HG03280 (cell line): ENCODE measurements around the gene RNF224.

Experiments used
- ATAC-seq: cut with Tn5 transposase; IDR thresholded peaks from one replicate; pipeline ENCODE4 v1.9.1; 2021; ENCODE audit warnings: mild to moderate bottlenecking, moderate library complexity; ENCODE audit not compliant: unreplicated experiment

Gene RNF224

DNA sequence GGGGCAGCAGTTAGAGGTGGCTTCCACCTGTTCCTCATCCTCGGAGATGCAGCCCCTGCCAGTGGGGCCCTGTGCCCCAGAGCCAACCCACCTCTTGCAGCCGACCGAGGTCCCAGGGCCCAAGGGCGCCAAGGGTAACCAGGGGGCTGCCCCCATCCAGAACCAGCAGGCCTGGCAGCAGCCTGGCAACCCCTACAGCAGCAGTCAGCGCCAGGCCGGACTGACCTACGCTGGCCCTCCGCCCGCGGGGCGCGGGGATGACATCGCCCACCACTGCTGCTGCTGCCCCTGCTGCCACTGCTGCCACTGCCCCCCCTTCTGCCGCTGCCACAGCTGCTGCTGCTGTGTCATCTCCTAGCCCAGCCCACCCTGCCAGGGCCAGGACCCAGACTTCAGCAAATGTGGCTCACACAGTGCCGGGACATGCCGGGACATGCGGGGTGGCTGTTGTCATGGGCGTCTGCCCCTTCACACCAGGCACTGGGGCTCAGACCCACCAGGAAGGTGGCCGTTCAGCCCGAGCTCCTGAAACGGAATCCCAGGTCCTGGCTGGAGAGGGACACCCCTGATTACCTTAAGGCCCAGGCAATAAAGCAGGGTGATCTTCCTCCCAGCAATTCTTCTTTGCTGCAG, 1.5 kb upstream of the RNF224 start:
- no peak for ATAC-seq

DNA sequence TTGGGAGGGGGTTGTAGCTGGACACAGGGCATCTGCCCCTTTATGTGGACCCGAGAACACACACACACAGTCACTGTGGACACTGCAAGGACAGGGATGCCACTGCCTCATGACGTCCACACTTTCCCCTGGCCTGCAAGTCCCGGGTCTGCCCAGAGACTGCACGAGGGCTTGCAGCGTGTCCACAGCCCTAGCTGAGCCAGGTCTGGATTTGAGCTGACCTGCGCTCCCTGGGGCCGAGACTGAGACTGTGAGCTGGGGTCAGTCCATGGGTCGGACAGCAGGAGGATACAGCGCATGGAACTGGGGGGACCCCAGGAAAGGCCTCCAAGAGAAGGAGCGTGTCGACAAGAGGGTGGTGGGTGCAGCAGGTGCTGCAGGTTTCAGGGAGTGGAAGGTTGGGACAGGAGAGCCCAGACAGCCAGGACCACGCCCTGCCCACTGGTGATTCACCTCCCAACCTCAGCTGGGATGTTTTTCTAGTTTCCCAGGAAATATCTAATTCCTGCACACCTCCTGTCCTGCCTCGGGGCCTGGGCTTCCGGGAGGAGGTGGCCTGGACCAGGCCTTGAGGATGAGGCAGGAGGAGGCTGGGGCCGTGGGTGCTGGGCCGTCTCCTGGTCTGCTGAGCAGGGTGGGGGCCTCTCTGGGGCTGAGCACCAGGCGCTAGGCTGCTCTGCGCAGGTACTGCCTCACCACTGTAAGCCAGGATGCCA, 806 bp upstream of the RNF224 start:
- no peak for ATAC-seq

DNA sequence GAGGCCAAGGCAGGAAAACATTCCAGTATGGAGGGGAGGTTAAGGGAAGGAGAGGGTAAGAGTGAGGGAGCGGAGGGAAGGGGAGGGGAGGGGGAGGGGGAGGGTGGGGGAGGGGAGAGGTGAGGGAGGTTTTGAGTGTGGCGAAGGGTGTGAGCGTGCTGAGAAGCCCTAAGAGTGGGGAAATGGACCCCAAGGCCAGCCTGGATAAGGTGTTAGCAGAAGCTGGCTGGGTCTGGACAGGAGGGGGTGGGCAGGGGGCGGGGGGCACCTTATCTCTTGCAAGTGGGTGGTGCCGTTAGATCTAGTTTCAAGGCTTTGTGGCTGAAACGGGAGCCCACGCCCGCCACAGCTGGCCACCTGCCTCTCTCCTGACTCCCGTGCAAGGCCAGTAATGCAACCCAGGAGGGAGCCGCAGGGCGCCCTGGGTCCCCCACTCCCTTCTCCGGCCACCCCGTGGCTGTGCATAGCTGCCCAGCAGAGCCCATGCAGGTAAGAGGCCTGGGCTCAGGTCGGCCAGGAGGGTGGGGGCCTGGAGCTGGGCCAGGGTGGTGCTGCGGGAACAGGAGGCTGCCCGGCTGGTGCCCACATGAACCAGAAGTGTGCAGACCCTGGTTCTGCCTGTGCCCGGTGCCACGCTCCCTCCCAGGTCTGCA, 677 bp downstream of the RNF224 start:
- ATAC-seq: no peak

DNA sequence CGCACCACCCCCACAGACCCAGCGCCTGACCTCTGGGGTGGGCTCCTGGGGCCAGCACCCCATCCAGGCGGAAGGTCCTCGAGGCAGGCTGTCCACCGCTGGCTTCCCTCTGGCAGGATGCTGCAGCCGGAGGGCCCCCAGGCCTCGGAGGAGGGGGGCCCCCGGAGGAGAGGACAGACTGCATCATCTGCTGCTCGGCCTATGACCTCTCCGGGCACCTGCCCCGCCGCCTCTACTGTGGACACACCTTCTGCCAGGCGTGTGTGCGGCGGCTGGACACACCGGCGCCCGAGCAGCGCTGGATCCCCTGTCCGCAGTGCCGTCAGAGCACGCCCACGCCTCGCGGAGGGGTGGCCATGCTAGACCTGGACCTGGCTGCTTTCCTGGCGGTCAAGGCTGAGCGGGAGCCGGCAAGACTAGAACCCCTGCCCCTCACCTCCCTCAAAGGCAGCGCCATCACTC, 1.2 kb downstream of the RNF224 start:
- no peak for ATAC-seq

- ATAC-seq: no peak
These were observed 1.9 kb downstream of the RNF224 start for GRCh38 chr9:137228968-137229896.

- no peak for ATAC-seq
These were observed 2.8 kb downstream of the RNF224 start for GRCh38 chr9:137229903-137230704.

GRCh38 chr9:137230705-137231371, 3.5 kb downstream of the RNF224 start, which contains the start of gene SLC34A3:
SLC34A3 (plus strand) TSS chr9:137230901; CDS start chr9:137231703, 802 bp downstream.
- no peak for ATAC-seq

DNA sequence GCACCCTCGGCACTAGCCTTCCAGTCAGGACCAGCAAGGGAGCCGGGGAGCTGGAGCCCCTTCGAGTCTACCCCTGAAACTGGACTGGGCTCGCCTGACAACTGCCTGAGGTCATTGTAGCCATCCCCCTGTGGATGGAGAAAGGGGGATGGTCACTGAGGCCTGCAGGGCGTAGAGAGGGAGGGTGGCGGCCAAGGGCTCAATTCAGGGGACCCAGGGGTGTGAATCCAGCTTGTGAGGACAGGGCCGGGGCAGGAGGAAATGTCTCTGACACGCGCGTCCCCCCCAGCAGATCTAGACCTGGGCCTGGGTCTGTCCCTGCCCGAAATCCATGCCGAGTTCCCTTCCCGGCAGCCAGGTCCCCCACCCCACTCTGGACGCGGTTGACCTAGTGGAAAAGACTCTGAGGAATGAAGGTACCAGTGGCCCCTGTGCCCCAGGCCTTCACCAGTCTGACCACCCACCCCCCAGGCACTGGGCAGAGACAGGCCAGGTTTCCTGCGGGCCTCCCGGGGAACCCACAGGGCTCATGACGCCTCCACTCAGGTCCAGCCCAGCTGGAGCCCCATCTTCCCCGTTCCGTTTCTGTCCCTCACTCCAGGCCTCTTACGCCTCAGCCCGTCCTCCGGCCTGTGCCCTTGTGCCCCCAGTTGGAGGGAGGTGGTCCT, 4.2 kb downstream of the RNF224 start:
- ATAC-seq: no peak

DNA sequence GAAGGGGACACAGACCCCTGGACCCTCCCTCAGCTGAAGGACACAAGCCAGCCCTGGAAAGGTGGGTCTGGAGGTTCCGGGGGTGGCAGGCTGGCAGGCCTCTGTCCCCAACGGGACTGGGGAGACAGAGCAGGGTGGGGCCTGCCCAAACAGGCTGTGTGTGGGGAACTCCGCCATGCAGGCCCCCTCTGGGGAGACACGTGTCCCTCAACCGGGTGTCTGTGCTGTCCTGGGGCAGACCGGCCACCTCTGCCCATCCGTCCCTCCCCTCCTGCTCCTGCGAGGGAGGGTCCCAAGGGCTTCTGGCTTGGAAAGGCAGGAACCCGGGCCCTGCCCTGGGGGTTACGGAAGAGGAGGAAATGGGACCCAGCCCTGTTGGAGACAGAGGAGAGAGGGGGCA, 4.8 kb downstream of the RNF224 start:
- no peak for ATAC-seq

DNA sequence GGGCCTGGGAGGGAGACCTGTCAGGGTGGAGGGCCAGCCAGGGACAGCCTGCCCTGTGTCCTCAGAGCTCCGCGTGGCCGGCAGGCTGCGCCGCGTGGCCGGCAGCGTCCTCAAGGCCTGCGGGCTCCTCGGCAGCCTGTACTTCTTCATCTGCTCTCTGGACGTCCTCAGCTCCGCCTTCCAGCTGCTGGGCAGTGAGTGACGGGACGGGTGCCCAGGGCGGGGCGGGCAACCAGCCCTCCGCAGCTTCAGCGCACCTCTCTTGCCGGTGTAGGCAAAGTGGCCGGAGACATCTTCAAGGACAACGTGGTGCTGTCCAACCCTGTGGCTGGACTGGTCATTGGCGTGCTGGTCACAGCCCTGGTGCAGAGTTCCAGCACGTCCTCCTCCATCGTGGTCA, 5.2 kb downstream of the RNF224 start:
- ATAC-seq: no peak

- no peak for ATAC-seq
These were observed 6.1 kb downstream of the RNF224 start for GRCh38 chr9:137233143-137233980.

GRCh38 chr9:137234055-137234697, 6.9 kb downstream of the RNF224 start:
- ATAC-seq: no peak

DNA sequence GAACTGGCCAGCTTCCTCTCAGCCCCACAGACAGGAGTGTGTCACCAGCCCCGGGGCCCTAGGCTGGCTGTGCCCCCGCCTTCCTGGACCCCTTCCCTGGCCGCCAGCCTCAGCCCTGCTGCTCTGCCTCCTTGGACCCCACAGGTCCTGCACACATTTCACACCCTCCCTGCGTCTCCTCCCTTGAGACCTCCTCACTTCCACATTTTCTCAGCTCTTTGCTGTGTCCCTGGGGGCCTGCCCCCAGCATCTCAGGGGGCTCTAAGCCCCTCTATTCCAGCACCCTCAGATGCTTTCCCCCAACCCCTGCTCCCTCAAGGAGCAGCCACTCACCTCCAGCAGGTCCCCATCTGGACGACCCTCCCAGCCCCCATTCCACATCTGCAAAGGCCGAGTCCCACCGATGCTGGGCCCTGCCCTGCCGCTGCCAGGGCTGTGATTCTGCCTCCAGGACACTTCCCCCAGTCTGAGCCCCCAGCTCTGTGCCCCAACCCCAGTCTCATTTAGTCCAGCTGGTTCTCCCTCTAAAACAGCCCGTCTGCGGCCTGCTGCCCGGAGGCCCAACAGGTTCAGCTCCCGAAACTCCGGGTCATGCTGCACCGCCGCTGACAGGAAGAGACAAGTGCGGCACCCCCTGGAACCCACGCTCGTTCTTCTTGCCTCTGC, 7.6 kb downstream of the RNF224 start:
- ATAC-seq: no peak

GRCh38 chr9:137235424-137236237, 8.3 kb downstream of the RNF224 start:
- no peak for ATAC-seq

DNA sequence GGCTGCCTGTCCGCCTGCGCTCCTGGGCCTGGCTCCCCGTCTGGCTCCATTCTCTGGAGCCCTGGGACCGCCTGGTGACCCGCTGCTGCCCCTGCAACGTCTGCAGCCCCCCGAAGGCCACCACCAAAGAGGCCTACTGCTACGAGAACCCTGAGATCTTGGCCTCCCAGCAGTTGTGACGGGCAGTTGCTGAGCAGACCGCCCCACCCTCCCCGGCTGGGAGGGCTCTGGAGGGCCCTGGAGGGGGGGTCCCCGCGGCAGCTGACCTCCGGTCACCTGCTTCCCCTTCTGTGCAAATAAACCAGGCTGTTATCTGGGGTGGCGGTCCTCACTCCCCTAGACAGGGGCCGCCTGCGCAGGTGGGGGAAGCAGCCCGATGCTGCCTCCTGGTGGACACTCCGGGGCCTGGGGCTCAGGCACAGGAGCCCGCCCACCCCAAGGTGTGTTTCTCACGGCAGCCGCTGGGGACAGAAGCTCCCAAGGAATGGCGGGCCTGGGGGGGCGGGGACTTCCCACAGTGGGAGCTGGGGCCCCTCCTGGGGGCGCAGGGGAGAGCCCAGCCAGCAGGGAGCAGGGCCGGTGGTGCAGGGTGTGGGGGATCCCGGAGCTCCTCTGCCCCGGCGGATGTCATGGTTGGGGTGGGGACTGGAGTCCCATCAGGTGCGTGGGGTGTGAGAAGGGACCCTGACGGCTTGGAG, 9.1 kb downstream of the RNF224 start:
- ATAC-seq: no peak
